CD4-positive, alpha-beta T cell treated with Interleukin-6 at 100 ng/mL for 8 hours (primary cell): ENCODE measurements around the gene TAF4.
"Not testable (repeated sequence)": the region's sequence is repeated elsewhere in the genome, so short reads cannot be mapped to it uniquely, and the experiment has no call there.

Experiments used
- DNase-seq: peaks from one replicate; pipeline ENCODE4 v3.0.0-alpha.2; 2020; ENCODE audit warnings: mixed read lengths, low spot score

Gene TAF4

GRCh38 chr20:62055862-62056115, 9.9 kb downstream of the TAF4 start:
- not testable (repeated sequence) for DNase-seq

GRCh38 chr20:62055106-62055861, 10.4 kb downstream of the TAF4 start:
- DNase-seq, result no peak

- no peak for DNase-seq
Observed at GRCh38 chr20:62054451-62054953, 11.2 kb downstream of the TAF4 start.

- DNase-seq, result no peak
Observed at GRCh38 chr20:62053465-62054196, 12.1 kb downstream of the TAF4 start.

- DNase-seq, result no peak
Observed at GRCh38 chr20:62052842-62053464, 12.7 kb downstream of the TAF4 start.

- no peak for DNase-seq
Observed at GRCh38 chr20:62052336-62052841, 13.3 kb downstream of the TAF4 start.

GRCh38 chr20:62051546-62052255, 14.0 kb downstream of the TAF4 start:
- DNase-seq, result no peak

- no peak for DNase-seq
Observed at GRCh38 chr20:62051144-62051543, 14.5 kb downstream of the TAF4 start.

- DNase-seq, result no peak
Observed at GRCh38 chr20:62050166-62051120, 15.2 kb downstream of the TAF4 start.

- DNase-seq, result no peak
Observed at GRCh38 chr20:62049342-62050165, 16.1 kb downstream of the TAF4 start.

- DNase-seq, result no peak
Observed at GRCh38 chr20:62048821-62049291, 16.8 kb downstream of the TAF4 start.

- no peak for DNase-seq
Observed at GRCh38 chr20:62048346-62048761, 17.3 kb downstream of the TAF4 start.

GRCh38 chr20:62047666-62048345, 17.9 kb downstream of the TAF4 start:
- no peak for DNase-seq

GRCh38 chr20:62046431-62046830, 19.2 kb downstream of the TAF4 start:
- DNase-seq, result no peak

- no peak for DNase-seq
Observed at GRCh38 chr20:62045529-62046285, 20.0 kb downstream of the TAF4 start.

GRCh38 chr20:62045118-62045517, 20.6 kb downstream of the TAF4 start:
- DNase-seq, result no peak

GRCh38 chr20:62044631-62045030, 21.1 kb downstream of the TAF4 start:
- DNase-seq, result no peak

GRCh38 chr20:62043131-62043914, 22.4 kb downstream of the TAF4 start:
- DNase-seq, result no peak
